NK-92 (cell line): Measurements from ENCODE around the gene ARL6IP5.
A peak's percentile ranks its signal among the peaks of the same experiment; 100 is the strongest.

Experiments used
- DNase-seq: peaks from one replicate; lab custom pipeline; 2025; ENCODE audit not compliant: unreplicated experiment; lab: John Stamatoyannopoulos, UW

ARL6IP5 gene

GRCh38 chr3:69116162-69116561 is 31.4 kb downstream of the ARL6IP5 start:
- DNase-seq, result no peak

DNA sequence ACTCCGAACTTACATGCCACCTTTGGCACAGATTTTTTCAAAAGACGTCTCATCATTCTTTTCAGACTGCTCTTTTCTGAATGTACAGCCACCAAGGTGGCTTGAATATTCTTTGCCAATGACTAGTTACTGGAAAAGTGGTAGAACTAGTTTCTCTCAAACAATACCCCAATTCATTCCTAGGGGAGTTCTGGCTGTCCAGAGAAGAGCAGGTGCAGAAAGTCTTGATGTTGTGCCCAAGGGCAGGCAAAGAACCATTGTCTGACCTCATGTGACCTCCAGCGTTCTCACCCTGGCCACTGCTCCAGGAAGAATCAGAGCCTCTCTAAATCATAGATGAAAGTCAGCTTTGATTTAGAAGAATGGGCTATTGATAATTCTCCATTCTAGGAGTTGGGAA is 32.2 kb downstream of the ARL6IP5 start:
- no peak for DNase-seq

DNA sequence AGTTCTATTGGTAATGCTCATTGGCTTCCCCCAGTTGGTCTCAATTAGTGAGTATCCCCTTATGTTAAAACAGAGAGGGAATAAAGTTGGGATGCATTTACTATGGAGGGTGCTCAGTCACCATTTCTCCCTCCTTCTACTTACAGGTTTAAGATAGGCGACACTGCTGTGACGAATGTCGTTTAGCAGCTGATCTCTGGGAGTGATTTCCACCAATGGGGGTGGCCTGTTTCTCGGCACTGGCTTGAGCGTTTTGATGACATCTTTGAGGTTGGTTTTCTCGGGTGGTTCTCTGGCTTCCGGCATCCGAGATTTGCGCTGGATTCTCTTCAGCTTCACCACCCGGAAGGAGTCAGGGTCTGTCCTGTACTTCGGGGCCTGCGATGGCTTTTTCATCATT is 33.8 kb downstream of the ARL6IP5 start:
- no peak for DNase-seq

DNA sequence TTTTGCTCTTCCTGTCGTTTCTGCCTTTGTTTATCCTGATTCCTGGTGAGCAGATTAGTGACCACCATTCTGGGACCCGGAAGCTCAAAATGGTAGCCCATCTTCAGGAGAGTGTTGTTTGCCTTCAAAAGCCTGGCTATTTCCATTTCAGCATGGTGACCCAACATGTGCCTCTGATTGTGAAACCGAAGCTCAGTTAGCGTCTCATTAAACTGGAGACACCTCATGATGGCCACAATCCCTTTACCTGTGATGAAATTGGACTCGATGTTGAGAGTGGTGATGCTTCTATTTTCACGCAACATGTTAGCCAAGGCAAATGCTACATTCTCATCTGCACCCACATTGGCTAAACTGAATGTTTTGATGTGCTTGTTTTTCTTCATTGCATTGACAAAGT is 34.4 kb downstream of the ARL6IP5 start:
- no peak for DNase-seq

DNA sequence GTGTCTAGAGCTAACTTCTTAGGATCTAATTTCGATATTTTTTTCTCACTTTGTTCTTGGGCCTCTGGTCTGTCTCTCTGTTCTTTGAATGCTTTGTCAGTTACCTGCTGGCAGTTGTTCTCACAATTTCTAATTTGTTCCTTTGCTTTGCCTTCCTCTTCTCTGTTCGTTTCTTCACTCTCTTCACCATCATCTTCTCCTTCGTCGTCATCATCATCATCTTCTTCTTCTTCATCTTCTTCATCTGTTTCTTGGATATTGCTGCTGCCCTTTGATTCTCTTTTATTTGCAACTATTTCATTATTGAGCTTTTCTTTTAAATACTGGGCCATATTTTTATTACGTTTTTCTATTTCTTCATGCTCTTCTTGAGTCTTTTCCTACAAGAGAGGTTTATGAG is 34.9 kb downstream of the ARL6IP5 start:
- DNase-seq, result no peak

GRCh38 chr3:69120879-69121464 is 36.2 kb downstream of the ARL6IP5 start:
- DNase-seq, result peak; percentile 30

DNA sequence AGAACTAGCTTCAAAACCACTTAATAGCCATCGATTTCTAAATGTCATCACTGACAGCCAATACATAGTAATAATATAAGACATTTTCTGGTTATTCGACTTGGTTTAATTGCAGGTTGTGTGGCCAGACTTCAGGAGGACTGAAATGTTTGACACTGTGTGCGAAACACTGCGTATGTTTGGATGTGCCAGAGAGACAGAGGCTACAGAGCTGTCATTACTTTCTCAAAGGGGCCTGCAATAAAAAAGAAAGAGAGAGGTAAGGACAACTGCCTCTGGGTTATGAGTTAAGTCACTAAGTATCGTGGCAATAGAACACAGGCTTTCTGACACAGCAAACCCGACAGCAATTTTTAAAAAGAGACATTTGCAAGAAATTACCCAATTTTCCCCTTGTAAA is 36.8 kb downstream of the ARL6IP5 start:
- no peak for DNase-seq

DNA sequence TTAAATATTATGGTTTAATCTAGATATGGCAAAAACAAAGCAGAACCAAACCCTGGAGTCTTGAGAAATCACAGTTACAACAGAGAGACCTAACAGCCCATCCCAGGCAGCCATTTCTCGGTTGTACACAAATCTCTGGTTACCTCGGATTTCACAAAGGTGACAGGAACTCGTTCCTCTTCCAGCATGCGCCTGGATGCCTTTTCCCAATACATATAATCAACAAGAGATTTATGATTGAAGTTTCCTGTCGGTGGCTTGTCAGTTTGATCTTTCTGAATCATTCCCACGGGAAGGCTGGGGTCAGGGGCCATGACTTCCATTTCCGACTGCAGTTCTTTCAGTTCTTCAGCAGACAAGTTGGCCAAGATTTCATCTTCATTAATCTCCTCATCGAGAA is 37.2 kb downstream of the ARL6IP5 start:
- no peak for DNase-seq

GRCh38 chr3:69122403-69122802 is 37.7 kb downstream of the ARL6IP5 start, which contains the start of gene LMOD3:
TSS of gene LMOD3 (minus strand) at chr3:69122595. CDS start at chr3:69122386, 209 bp downstream.
- DNase-seq, result no peak

DNA sequence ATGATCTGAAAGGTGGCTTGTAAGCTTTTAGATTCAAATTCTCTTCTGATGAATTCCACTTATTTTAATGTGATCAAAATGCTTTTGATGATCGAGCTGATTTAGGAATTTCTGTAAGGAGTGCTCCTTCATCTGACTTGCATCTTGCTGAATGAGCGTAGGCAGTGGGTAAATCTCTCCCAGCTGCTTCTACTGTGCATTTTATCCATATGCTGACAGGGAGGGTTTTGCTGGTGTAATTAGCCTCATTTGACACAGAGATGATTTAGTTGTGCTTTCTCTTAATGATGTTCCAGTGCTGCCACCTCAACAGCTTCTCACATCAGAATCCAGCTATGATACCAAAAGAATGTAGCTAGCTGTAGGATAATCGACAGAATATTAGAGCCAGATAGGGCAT is 41.5 kb downstream of the ARL6IP5 start:
- DNase-seq, result no peak

DNA sequence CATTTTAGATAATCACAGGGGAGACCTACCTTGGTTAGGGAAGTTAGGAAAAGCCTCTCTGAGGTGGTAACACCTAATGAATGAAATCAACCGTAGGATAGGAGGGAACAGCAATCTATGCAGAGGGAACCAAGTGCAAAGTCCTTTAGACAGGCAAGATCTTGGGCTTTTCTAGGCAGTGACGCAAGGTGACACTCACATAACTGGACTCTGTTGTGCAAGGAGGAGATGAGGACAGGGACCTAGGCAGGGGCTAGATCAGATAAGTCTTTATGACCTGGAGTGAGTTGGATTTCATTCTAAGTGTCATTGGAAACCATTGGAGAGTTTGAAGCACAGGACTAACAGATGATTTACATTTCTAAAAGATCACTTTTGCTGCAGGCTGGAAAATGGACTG is 42.3 kb downstream of the ARL6IP5 start:
- DNase-seq, result no peak

- no peak for DNase-seq
Measured at GRCh38 chr3:69128509-69128908, 43.8 kb downstream of the ARL6IP5 start.

GRCh38 chr3:69129531-69129930 is 44.8 kb downstream of the ARL6IP5 start:
- no peak for DNase-seq

- no peak for DNase-seq
Measured at GRCh38 chr3:69130689-69131088, 46.0 kb downstream of the ARL6IP5 start.

DNA sequence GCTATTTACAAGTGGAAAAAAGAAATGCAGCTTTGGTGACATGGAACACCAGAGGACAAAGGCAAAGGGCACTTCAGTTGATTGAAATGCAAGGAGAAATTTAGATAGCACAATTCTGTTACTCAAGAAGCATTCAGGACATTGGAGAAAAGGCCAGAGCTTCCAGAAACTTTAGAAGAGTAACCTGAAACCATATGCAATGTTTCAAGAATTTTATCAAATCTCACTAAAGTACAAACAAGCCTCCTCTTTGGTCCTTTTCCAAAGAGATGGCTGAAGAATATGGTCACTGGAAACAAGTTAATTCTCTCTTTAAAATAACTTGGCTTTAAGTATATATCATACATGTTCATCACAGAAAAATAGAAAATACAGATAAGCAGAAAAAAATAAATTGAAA is 52.3 kb downstream of the ARL6IP5 start:
- DNase-seq, result no peak

DNA sequence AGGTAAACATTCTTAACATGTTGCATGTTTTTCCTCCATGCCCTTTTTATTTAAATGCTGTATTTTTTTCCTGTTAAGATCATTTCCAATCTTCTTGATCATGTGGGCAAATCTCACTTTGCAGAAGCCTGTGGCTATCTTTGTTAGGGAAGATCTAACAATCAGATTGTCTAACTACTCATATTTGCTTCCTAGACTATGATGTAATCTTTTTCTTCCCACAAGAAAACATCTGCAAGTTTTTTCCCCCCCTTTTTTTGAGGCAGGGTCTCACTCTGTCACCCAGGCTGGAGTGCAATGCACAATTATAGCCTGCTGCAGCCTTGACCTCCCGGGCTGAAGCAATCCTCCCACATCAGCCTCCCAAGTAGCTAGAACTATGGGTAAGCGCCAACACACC is 52.7 kb downstream of the ARL6IP5 start:
- DNase-seq, result no peak

DNA sequence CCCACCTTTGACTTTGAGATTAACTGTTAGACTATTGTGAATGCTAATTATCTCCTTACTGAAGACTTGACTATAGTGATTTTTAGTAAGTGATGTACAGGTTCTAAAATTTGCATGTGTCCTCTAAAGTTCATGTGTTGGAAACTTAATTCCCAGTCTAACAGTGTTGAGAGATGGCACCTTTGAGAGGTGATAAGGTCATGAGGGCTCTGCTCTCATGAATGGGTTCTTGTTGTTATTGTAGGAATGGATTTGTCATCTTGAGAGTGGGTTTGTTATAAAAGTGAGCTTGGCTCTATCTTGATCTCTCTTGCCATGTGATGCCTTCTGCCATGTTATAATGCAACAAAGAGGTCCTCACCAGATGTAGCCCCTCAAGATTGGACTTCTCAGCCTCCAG is 56.6 kb downstream of the ARL6IP5 start:
- DNase-seq, result no peak

GRCh38 chr3:69142090-69142489 is 57.4 kb downstream of the ARL6IP5 start:
- DNase-seq, result no peak

DNA sequence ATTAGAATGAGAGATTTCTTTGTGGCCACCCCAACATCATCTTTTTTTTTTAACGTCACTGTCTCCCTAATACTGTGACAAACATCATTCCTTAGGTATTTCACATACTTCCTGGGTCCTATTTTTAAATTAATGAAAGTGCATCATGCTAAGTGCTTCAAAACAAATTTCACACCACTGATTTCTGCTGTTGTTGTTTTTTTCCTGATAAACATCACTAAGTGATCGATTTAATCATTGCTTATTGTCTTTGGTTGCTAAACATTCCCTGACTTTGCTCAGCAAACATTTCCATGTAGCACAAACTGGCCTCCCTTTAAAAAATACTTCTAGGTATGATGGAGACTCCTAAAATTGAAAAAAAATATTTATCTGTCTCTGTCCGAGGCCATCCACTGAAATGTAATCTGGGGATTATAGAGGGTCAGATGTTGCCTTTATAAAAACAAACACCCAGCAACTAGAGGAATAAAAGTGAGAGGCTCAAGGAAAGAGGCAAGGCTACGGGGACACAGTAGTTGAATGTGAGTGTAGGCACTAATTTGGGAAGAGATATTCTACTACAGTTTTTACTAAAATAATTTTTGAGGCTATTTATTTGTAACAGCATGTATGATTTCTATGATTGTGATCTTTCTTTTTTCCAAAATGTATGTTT is 58.2 kb downstream of the ARL6IP5 start:
- DNase-seq, result no peak

- DNase-seq, result no peak
Measured at GRCh38 chr3:69143612-69144011, 58.9 kb downstream of the ARL6IP5 start.

GRCh38 chr3:69144631-69145245 is 60.0 kb downstream of the ARL6IP5 start:
- DNase-seq, result no peak

DNA sequence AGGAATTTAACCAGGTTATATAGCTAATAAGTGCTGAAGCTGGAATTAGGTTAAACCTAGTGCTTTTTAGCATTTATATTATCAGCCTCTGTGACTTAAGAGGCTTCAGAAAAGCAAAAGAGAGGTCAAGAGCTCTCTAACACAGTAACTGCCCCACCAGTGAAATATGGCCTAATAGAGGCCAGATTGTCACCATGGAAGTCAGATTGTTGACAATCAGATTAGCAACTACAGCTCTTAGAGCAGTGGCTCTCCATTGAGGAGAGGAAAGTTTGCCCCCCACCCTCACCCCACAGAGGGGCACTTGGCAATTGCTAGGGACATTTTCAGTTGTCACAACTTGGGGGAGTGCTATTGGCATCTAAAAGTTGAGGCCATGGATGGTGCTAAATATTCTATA is 61.0 kb downstream of the ARL6IP5 start:
- DNase-seq, result no peak

DNA sequence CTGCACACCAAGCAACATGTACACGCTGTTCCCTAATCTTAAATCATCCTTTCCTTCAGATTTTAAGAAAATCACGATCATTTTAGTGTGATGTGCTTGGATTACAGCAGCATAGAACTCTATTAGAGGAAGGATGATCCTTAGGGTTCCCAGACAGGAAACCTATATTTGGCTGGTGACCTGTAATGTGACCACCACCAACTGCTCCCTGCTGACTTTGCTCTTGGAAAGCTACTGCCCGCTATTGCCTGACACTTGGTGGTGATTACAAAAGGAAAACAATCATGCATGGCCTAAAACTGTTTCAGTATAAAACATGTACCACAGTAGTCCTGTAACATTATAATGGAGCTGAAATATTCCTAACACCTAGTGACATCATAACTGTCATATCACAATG is 64.8 kb downstream of the ARL6IP5 start:
- DNase-seq, result no peak
